ENCODE results near the gene TENT5C.
A peak's percentile ranks its signal among the peaks of the same experiment; 100 is the strongest.

TENT5C gene

GRCh38 chr1:117658676-117659075 lies 52.8 kb downstream of the TENT5C start:
- WGBS, result 84% methylated on average over 3 of the region's 3 CpGs
- H2BK120ac ChIP-seq (ENCODE audit: low read depth, low read length), result no peak overlapping the region
- no peak overlapping the region for H3K4me2 ChIP-seq (ENCODE audit: low read length, poor library complexity, severe bottlenecking)
- H3K4me1 ChIP-seq (ENCODE audit: control insufficient read depth, insufficient read depth, low read depth, low read length), result peaks cover 2% of the 10 kb centered on the region
- no peak overlapping the region for H3K4ac ChIP-seq (ENCODE audit: low read depth in 1 of 2, low read length in 2 of 2)
- peak overlapping the region; percentile 51 to 57 for H2BK12ac ChIP-seq (ENCODE audit: low read length in 2 of 2)
- no peak overlapping the region for H3K14ac ChIP-seq (ENCODE audit: low read length in 2 of 2)
- H3K27me3 ChIP-seq (ENCODE audit: control insufficient read depth in 1 of 2, insufficient read depth in 1 of 2, low read length in 2 of 2), result peaks cover 5 to 49% of the 10 kb centered on the region in 2 experiments
- H3K18ac ChIP-seq (ENCODE audit: low read depth in 1 of 2, low read length in 2 of 2), result no peak overlapping the region
- H3K9me3 ChIP-seq (ENCODE audit: control insufficient read depth, low read length), result no peaks in the 10 kb centered on the region
- no peak overlapping the region for H2AK5ac ChIP-seq (ENCODE audit: low read length, severe bottlenecking)
- no peaks in the 10 kb centered on the region for H3K79me1 ChIP-seq (replicated peaks; ENCODE audit: low read length, poor library complexity, severe bottlenecking)
- H2BK5ac ChIP-seq (ENCODE audit: low read depth, low read length, poor library complexity, severe bottlenecking), result no peak overlapping the region
- H4K8ac ChIP-seq (ENCODE audit: low read length), result no peak overlapping the region
- H3K27ac ChIP-seq (ENCODE audit: low read length, poor library complexity, severe bottlenecking), result no peak overlapping the region
- no peak overlapping the region for H2BK15ac ChIP-seq (ENCODE audit: low read depth, poor library complexity, severe bottlenecking)
- H3K23ac ChIP-seq (ENCODE audit: low read length in 2 of 2), result no peak overlapping the region
- no peak overlapping the region for H3K9ac ChIP-seq (ENCODE audit: low read length)
- peak overlapping the region; percentile 18 for H4K91ac ChIP-seq (ENCODE audit: low read length)
- DNase-seq, result no peak
- H3K36me3 ChIP-seq (ENCODE audit: control insufficient read depth in 1 of 2, insufficient read depth in 2 of 2, low read depth in 1 of 2, low read length in 2 of 2), result no peaks in the 10 kb centered on the region
- no peak overlapping the region for H3K4me3 ChIP-seq (ENCODE audit: insufficient read depth in 1 of 2, low read depth in 1 of 2, low read length in 2 of 2)
- H2AFZ ChIP-seq (ENCODE audit: low read depth, low read length), result no peak overlapping the region

GRCh38 chr1:117659550-117660270 lies 53.9 kb downstream of the TENT5C start:
- H2BK5ac ChIP-seq (ENCODE audit: low read depth, low read length, poor library complexity, severe bottlenecking), result no peak overlapping the region
- no peaks in the 10 kb centered on the region for H3K36me3 ChIP-seq (ENCODE audit: control insufficient read depth in 1 of 2, insufficient read depth in 2 of 2, low read depth in 1 of 2, low read length in 2 of 2)
- H3K27ac ChIP-seq (ENCODE audit: low read length, poor library complexity, severe bottlenecking), result no peak overlapping the region
- H2AK5ac ChIP-seq (ENCODE audit: low read length, severe bottlenecking), result no peak overlapping the region
- DNase-seq, result no peak
- H4K91ac ChIP-seq (ENCODE audit: low read length), result peak overlapping the region; percentile 59
- H3K9me3 ChIP-seq (ENCODE audit: control insufficient read depth, low read length), result no peaks in the 10 kb centered on the region
- H3K79me1 ChIP-seq (replicated peaks; ENCODE audit: low read length, poor library complexity, severe bottlenecking), result no peaks in the 10 kb centered on the region
- no peak overlapping the region for H3K4ac ChIP-seq (ENCODE audit: low read depth in 1 of 2, low read length in 2 of 2)
- no peak overlapping the region for H4K8ac ChIP-seq (ENCODE audit: low read length)
- 79% methylated on average over 5 of the region's 6 CpGs for WGBS
- H3K4me2 ChIP-seq (ENCODE audit: low read length, poor library complexity, severe bottlenecking), result no peak overlapping the region
- no peak overlapping the region for H3K14ac ChIP-seq (ENCODE audit: low read length in 2 of 2)
- peaks cover 2% of the 10 kb centered on the region for H3K4me1 ChIP-seq (ENCODE audit: control insufficient read depth, insufficient read depth, low read depth, low read length)
- H2AFZ ChIP-seq (ENCODE audit: low read depth, low read length), result no peak overlapping the region
- no peak overlapping the region for H2BK12ac ChIP-seq (ENCODE audit: low read length in 2 of 2)
- H3K27me3 ChIP-seq (ENCODE audit: control insufficient read depth in 1 of 2, insufficient read depth in 1 of 2, low read length in 2 of 2), result peaks cover 5 to 46% of the 10 kb centered on the region in 2 experiments
- no peak overlapping the region for H3K18ac ChIP-seq (ENCODE audit: low read depth in 1 of 2, low read length in 2 of 2)
- H3K4me3 ChIP-seq (ENCODE audit: insufficient read depth in 1 of 2, low read depth in 1 of 2, low read length in 2 of 2), result no peak overlapping the region
- H2BK120ac ChIP-seq (ENCODE audit: low read depth, low read length), result no peak overlapping the region
- no peak overlapping the region for H3K9ac ChIP-seq (ENCODE audit: low read length)
- H3K23ac ChIP-seq (ENCODE audit: low read length in 2 of 2), result no peak overlapping the region
- no peak overlapping the region for H2BK15ac ChIP-seq (ENCODE audit: low read depth, poor library complexity, severe bottlenecking)

- no peak overlapping the region for H4K8ac ChIP-seq (ENCODE audit: low read length)
- DNase-seq, result no peak
- H3K79me1 ChIP-seq (replicated peaks; ENCODE audit: low read length, poor library complexity, severe bottlenecking), result no peaks in the 10 kb centered on the region
- no peaks in the 10 kb centered on the region for H3K9me3 ChIP-seq (ENCODE audit: control insufficient read depth, low read length)
- no peak overlapping the region for H3K23ac ChIP-seq (ENCODE audit: low read length in 2 of 2)
- H2BK120ac ChIP-seq (ENCODE audit: low read depth, low read length), result no peak overlapping the region
- no peak overlapping the region for H2BK5ac ChIP-seq (ENCODE audit: low read depth, low read length, poor library complexity, severe bottlenecking)
- H3K4ac ChIP-seq (ENCODE audit: low read depth in 1 of 2, low read length in 2 of 2), result no peak overlapping the region
- no peak overlapping the region for H2AFZ ChIP-seq (ENCODE audit: low read depth, low read length)
- H3K36me3 ChIP-seq (ENCODE audit: control insufficient read depth in 1 of 2, insufficient read depth in 2 of 2, low read depth in 1 of 2, low read length in 2 of 2), result no peaks in the 10 kb centered on the region
- peaks cover under 1 to 44% of the 10 kb centered on the region in 2 experiments for H3K27me3 ChIP-seq (ENCODE audit: control insufficient read depth in 1 of 2, insufficient read depth in 1 of 2, low read length in 2 of 2)
- no peak overlapping the region for H3K14ac ChIP-seq (ENCODE audit: low read length in 2 of 2)
- no peak overlapping the region for H3K4me2 ChIP-seq (ENCODE audit: low read length, poor library complexity, severe bottlenecking)
- H2AK5ac ChIP-seq (ENCODE audit: low read length, severe bottlenecking), result no peak overlapping the region
- H3K27ac ChIP-seq (ENCODE audit: low read length, poor library complexity, severe bottlenecking), result no peak overlapping the region
- no peak overlapping the region for H2BK12ac ChIP-seq (ENCODE audit: low read length in 2 of 2)
- H3K18ac ChIP-seq (ENCODE audit: low read depth in 1 of 2, low read length in 2 of 2), result no peak overlapping the region
- no peak overlapping the region for H3K4me3 ChIP-seq (ENCODE audit: insufficient read depth in 1 of 2, low read depth in 1 of 2, low read length in 2 of 2)
- no peak overlapping the region for H4K91ac ChIP-seq (ENCODE audit: low read length)
- no peaks in the 10 kb centered on the region for H3K4me1 ChIP-seq (ENCODE audit: control insufficient read depth, insufficient read depth, low read depth, low read length)
- 89% methylated on average over 3 of the region's 6 CpGs for WGBS
- H3K9ac ChIP-seq (ENCODE audit: low read length), result no peak overlapping the region
- H2BK15ac ChIP-seq (ENCODE audit: low read depth, poor library complexity, severe bottlenecking), result no peak overlapping the region
Measured at GRCh38 chr1:117660271-117660965, 54.6 kb downstream of the TENT5C start.

GRCh38 chr1:117661027-117661426 lies 55.2 kb downstream of the TENT5C start:
- Histone ChIP-seq H3K4me3 (ENCODE audit: insufficient read depth in 1 of 2, low read depth in 1 of 2, low read length in 2 of 2) (no peak overlapping the region), H3K9ac (ENCODE audit: low read length) (no peak overlapping the region), H3K9me3 (ENCODE audit: control insufficient read depth, low read length) (no peaks in the 10 kb centered on the region), H3K27me3 (ENCODE audit: control insufficient read depth in 1 of 2, insufficient read depth in 1 of 2, low read length in 2 of 2) (peaks cover 0 to 38% of the 10 kb centered on the region in 2 experiments), H3K27ac (ENCODE audit: low read length, poor library complexity, severe bottlenecking) (no peak overlapping the region), H2BK12ac (ENCODE audit: low read length in 2 of 2) (no peak overlapping the region), H3K14ac (ENCODE audit: low read length in 2 of 2) (no peak overlapping the region), H3K18ac (ENCODE audit: low read depth in 1 of 2, low read length in 2 of 2) (no peak overlapping the region), H3K4ac (ENCODE audit: low read depth in 1 of 2, low read length in 2 of 2) (no peak overlapping the region), H2BK120ac (ENCODE audit: low read depth, low read length) (no peak overlapping the region), H3K36me3 (ENCODE audit: control insufficient read depth in 1 of 2, insufficient read depth in 2 of 2, low read depth in 1 of 2, low read length in 2 of 2) (no peaks in the 10 kb centered on the region), H3K23ac (ENCODE audit: low read length in 2 of 2) (no peak overlapping the region), H4K8ac (ENCODE audit: low read length) (no peak overlapping the region), H4K91ac (ENCODE audit: low read length) (no peak overlapping the region), H3K79me1 (replicated peaks; ENCODE audit: low read length, poor library complexity, severe bottlenecking) (no peaks in the 10 kb centered on the region), H3K4me1 (ENCODE audit: control insufficient read depth, insufficient read depth, low read depth, low read length) (no peaks in the 10 kb centered on the region), H3K4me2 (ENCODE audit: low read length, poor library complexity, severe bottlenecking) (no peak overlapping the region), H2BK5ac (ENCODE audit: low read depth, low read length, poor library complexity, severe bottlenecking) (no peak overlapping the region), H2AK5ac (ENCODE audit: low read length, severe bottlenecking) (no peak overlapping the region), H2BK15ac (ENCODE audit: low read depth, poor library complexity, severe bottlenecking) (no peak overlapping the region), H2AFZ (ENCODE audit: low read depth, low read length) (no peak overlapping the region)
- no peak for DNase-seq
- 98% methylated on average over 4 of the region's 6 CpGs for WGBS

Data from mesenchymal stem cell (in vitro differentiated cells and primary cell).